IPS DF 6.9 (cell line): ENCODE measurements around the gene TMF1.

Experiments
- DNase-seq: peaks from one replicate; pipeline ENCODE4 v3.0.0-alpha.2; 2013; ENCODE audit warnings: low read depth, low spot score
- H3K27ac ChIP-seq: one replicate; pipeline ENCODE4 v1.5.1; 2013; ENCODE audit warnings: low read length, control low read depth
- H3K27me3 ChIP-seq: 2 replicates; pipeline ENCODE4 v1.6.1; 2013; ENCODE audit warnings: mild to moderate bottlenecking, low read length; ENCODE audit not compliant: control insufficient read depth, insufficient read depth
- H3K36me3 ChIP-seq: 2 replicates; pipeline ENCODE4 v1.6.1; 2013; ENCODE audit warnings: low read length; ENCODE audit not compliant: control insufficient read depth, insufficient read depth
- H3K4me1 ChIP-seq: 2 replicates; pipeline ENCODE4 v1.6.1; 2013; ENCODE audit warnings: low read length; ENCODE audit not compliant: control insufficient read depth, insufficient read depth
- H3K4me3 ChIP-seq: 2 replicates; pipeline ENCODE4 v1.5.1; 2013; ENCODE audit warnings: mild to moderate bottlenecking, low read length
- H3K9me3 ChIP-seq: 2 replicates; pipeline ENCODE4 v1.6.1; 2013; ENCODE audit warnings: low read length, inconsistent platforms; ENCODE audit not compliant: control insufficient read depth, insufficient read depth
- WGBS: extraction: QIAGEN DNeasy Blood & Tissue Kit; methylation state at CpG from one replicate; pipeline ENCODE4 v1.1.7; 2013; ENCODE audit warnings: mixed read lengths, missing lambda C conversion rate; ENCODE audit not compliant: insufficient read length, insufficient coverage; 5-methylcytosine and 5-hydroxymethylcytosine counted together

TMF1 gene

DNA sequence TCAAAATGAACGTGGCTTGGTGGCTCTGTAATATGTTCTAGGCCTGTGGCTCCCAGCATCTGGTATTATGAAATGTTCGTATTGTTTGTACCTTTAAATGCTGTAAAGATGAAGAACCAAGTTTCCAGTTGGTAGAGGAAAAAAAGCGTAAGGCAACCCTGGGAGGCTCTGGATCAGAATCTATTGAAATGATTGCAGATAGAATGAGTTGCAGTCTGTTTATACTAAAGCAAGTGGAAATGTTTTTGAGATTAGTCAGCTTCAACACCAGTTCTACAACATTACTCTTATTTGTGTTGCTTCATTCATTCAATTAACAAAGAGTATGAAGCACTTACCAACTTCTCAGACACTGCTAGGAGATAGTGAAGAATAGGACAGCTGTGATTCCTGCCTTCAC lies 37.9 kb upstream of the TMF1 start:
- Histone ChIP-seq H3K36me3 (no peaks in the 10 kb centered on the region), H3K9me3 (no peaks in the 10 kb centered on the region), H3K27me3 (no peaks in the 10 kb centered on the region), H3K4me3 (no peak overlapping the region), H3K27ac (no peak overlapping the region), H3K4me1 (0 out of 2 replicates have a peak, but pooled peaks cover 3% of the 10 kb centered on the region)
- no peak for DNase-seq
- WGBS, result no CpG with 5 or more reads among the region's 3 CpGs

DNA sequence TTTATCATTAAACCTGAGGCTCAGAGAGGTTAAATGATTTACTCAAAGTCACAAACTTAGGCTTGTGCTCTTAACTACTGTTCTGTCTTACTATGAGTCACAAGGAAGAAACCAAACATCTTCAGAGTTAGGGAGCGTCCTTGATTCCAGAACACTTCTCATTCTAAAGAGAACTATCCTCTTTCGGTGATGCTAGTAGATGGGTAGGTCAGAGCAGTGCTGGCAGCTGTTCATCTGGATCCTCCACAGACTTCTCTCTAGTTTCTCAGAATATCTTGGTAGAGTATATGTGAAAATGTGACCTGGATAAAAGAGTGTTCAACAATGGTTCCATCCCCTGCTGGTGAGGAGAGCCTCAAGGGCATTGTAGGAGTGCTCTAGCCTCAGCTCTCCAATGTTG lies 35.9 kb upstream of the TMF1 start:
- Histone ChIP-seq H3K4me3 (no peak overlapping the region), H3K9me3 (no peaks in the 10 kb centered on the region), H3K27ac (no peak overlapping the region), H3K27me3 (no peaks in the 10 kb centered on the region), H3K36me3 (no peaks in the 10 kb centered on the region), H3K4me1 (0 out of 2 replicates have a peak, but pooled peaks cover 2% of the 10 kb centered on the region)
- no CpG with 5 or more reads among the region's 2 CpGs for WGBS
- DNase-seq, result no peak

DNA sequence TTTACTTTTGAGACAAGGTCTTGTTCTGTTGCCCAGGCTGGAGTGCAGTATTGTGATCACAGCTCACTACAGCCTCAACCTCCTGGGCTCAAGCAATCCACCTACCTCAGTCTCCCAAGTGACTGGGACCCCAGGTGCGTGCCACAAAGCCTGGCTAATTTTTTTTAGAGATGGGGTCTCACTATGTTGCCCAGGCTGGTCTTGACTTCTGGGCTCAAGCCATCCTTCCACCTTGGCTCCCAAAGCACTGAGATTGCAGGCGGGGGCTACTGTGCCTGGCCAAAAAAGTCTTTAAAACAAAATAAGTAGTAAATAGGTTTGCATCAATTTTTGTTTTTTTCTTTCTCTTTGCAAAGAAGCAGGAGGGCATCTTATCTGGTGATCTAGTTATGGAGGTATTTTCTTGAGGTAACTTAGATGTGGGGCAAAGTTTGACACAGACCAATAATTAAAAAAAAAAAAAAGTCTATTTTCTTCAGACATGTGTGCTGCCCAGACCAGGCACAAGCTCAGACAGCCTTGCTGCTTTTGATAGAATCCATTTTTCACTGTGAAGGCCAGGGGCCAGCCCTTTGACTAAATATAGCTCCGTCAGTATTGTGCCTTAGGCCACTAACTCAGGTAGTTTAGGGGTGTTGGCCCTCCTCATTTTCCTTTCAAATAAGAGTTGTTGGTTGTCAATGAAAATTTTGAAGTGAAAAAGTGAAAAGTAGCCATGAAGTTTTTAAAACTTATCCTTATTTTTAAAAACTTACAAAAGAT lies 35.1 kb upstream of the TMF1 start:
- H3K36me3 ChIP-seq, result no peaks in the 10 kb centered on the region
- no CpG with 5 or more reads among the region's 3 CpGs for WGBS
- H3K4me1 ChIP-seq, result 0 out of 2 replicates have a peak, but pooled peaks cover 2% of the 10 kb centered on the region
- H3K9me3 ChIP-seq, result no peaks in the 10 kb centered on the region
- H3K27ac ChIP-seq, result no peak overlapping the region
- H3K27me3 ChIP-seq, result no peaks in the 10 kb centered on the region
- no peak overlapping the region for H3K4me3 ChIP-seq
- no peak for DNase-seq

DNA sequence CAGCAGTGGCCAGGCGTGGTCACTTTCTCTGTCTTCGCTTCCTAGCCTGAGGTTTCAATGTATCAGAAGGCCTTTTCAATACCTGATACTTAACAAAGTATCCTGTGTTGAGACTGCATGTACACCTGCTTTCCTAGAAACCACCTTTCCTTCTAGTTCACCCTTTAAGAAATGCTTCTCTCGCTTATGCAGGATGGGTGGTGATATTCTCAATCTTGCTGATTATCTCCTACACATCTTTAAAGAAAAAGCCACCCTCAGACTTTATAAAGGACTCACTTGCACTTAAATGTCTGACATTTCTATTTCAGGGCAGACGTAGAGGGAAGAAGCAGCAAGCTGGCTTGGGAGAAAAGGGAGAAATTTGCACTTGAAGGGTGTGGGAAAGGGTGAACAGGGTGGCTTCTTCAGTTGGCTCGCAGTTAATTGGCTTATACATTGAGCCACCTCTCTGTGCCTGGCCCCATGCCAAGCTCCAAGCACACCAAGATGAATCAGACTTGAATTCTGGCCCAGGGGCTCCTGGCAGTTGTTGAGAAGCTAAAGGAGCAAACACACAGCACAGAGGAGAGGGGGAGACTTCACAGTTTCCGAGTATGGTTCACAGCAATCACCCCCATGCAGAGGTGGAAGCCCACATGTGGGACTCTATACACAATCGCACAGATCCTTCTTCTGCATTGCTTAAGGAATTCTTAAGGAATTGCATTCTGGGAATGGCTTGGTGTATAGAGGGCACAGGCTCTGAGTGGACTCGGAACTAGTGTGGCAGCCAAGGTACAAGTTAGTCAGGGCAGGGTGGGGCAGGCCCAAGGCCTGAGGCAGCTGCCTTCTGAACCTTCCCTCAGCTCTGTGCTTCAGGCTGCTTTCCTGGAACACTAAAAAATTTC lies 33.9 kb upstream of the TMF1 start:
- Histone ChIP-seq H3K27ac (no peak overlapping the region), H3K36me3 (no peaks in the 10 kb centered on the region), H3K4me3 (peak overlapping the region; percentile 78; the same call in 1 of the 2 replicates), H3K27me3 (no peaks in the 10 kb centered on the region), H3K4me1 (0 out of 2 replicates have a peak, but pooled peaks cover 2% of the 10 kb centered on the region), H3K9me3 (no peaks in the 10 kb centered on the region)
- no CpG with 5 or more reads among the region's 8 CpGs for WGBS
- no peak for DNase-seq

DNA sequence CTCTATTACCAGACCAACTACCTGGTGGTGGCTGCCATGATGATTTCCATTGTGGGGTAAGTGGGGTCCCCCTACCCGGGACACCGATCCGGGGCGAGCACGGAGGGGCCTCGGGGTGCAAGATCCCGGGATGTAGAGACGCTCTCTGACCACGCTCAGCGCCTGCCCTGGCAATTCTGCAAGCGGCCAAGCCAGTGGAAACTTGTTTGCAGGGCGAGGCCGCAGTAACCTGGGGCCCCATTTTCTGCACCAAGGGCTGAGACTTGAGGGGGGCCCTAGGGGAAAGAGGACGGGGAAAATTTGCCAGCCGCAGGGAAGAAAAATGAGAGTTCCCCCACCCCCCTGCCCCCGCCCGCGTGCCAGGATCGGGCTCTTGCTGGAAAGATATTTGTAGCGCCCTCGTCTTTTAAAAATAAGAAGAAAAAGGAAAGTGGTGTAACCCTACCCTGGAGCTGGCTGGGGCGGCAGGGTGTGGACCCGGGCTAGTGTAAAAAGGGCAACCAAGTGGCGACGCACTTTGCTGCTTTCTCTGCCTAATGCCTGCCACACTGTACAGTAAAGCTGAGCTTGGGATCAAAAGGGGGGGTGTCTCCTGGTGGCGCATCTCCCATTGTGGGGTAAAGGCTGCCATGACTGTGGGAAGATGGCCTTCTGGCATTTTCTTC lies 33.2 kb upstream of the TMF1 start:
- Histone ChIP-seq H3K4me1 (0 out of 2 replicates have a peak, but pooled peaks cover 2% of the 10 kb centered on the region), H3K27ac (no peak overlapping the region)

DNA sequence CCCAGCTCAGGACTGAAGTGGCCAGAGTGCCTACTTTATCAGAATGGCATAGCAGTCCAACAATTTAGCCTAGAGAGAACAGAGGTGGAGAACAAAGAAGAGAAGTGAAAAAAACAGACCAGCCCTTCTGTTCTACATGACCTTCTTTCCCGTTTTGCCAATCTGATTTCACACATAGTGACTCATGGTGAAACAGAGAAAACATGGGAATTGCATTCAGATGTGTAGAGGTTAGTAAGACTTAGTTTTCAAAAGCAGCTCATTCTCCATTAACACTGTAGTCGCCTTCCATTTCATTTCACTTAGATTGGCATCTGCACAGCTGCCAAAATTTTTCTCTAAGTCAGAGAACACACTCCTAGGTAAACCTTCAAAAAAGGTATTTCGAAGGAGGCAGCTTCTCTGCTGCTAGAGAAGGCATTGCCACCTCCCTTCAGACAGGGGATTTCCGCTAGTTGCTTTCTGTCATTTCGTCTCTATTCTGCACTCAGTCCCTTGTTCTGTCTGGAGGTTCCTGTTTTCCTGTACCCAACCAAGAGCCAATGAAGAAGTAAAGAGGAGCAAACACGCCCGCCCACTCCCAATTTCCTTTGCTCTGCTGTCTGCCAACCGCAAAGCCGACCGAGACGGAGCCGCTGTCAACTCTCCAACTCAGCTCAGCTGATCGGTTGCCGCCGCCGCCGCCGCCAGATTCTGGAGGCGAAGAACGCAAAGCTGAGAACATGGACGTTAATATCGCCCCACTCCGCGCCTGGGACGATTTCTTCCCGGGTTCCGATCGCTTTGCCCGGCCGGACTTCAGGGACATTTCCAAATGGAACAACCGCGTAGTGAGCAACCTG lies 32.4 kb upstream of the TMF1 start, which contains the start of gene ARL6IP5:
Gene ARL6IP5 (plus strand): TSS at position 612 of the 842 bp plus-strand sequence. CDS start 111 bp downstream, at position 723.
- WGBS, result no CpG with 5 or more reads among the region's 32 CpGs

More for the DNA sequence above, 33.2 kb upstream of the TMF1 start:
- DNase-seq, result no peak
- Histone ChIP-seq H3K27me3 (no peaks in the 10 kb centered on the region), H3K36me3 (no peaks in the 10 kb centered on the region), H3K4me3 (peak overlapping the region; percentile 78), H3K9me3 (no peaks in the 10 kb centered on the region)
- WGBS, result no CpG with 5 or more reads among the region's 26 CpGs

DNA sequence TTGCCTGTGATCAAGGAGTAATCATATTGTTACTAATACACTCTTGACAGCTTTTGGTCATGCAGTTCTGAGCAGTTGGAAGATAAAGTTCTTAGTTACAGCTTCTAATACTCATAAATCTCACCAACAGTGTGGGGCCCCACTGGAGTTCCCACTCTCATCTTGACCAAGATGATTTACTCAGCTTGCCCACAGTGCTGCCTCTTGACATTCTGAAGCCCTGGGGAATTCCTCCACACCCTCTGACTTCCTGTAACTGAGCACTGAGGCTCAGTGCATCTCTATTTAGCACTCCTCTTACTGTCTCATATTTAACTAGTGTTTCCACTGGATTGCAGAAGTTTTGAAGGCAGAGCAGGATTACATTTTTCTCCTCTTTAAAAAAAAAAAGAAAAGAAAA lies 30.7 kb upstream of the TMF1 start:
- no peak overlapping the region for H3K4me3 ChIP-seq
- no peaks in the 10 kb centered on the region for H3K36me3 ChIP-seq
- peaks cover 2% of the 10 kb centered on the region; the same call in 1 of the 2 replicates for H3K4me1 ChIP-seq
- no peaks in the 10 kb centered on the region for H3K9me3 ChIP-seq
- H3K27ac ChIP-seq, result no peak overlapping the region
- no peak for DNase-seq
- no peaks in the 10 kb centered on the region for H3K27me3 ChIP-seq

More for the DNA sequence above, 32.4 kb upstream of the TMF1 start, which contains the start of gene ARL6IP5:
- no peaks in the 10 kb centered on the region for H3K36me3 ChIP-seq
- peak; percentile 67 for DNase-seq
- no peak within 1 kb of the TSS for H3K27ac ChIP-seq
- H3K9me3 ChIP-seq, result no peaks in the 10 kb centered on the region
- 0 out of 2 replicates have a peak, but pooled peaks cover 2% of the 10 kb centered on the region for H3K4me1 ChIP-seq
- peak within 1 kb of the TSS; percentile 78 for H3K4me3 ChIP-seq
- no peaks in the 10 kb centered on the region for H3K27me3 ChIP-seq

DNA sequence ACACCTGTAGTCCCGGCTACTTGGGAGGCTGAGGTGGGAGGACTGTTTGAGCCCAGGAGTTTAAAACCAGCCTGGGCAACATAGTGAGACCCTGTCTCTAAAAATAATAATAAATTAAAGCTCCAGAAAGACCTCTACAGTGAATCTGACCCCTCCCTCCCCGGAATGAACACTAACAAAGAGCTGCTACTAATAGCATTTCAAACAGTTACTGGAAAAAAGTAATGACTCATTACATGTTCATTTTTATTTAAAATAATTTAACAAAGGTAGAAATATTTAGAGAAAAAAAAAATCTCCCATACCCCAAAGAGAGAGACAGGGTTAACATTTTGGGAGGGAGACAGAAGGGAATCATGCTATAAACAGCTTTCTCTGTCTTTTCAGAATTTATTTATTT lies 30.2 kb upstream of the TMF1 start:
- Histone ChIP-seq H3K4me3 (no peak overlapping the region), H3K27me3 (no peaks in the 10 kb centered on the region), H3K36me3 (no peaks in the 10 kb centered on the region), H3K4me1 (peaks cover 2% of the 10 kb centered on the region; the same call in 1 of the 2 replicates), H3K9me3 (no peaks in the 10 kb centered on the region), H3K27ac (no peak overlapping the region)
- no peak for DNase-seq
- no CpG with 5 or more reads among the region's 2 CpGs for WGBS

DNA sequence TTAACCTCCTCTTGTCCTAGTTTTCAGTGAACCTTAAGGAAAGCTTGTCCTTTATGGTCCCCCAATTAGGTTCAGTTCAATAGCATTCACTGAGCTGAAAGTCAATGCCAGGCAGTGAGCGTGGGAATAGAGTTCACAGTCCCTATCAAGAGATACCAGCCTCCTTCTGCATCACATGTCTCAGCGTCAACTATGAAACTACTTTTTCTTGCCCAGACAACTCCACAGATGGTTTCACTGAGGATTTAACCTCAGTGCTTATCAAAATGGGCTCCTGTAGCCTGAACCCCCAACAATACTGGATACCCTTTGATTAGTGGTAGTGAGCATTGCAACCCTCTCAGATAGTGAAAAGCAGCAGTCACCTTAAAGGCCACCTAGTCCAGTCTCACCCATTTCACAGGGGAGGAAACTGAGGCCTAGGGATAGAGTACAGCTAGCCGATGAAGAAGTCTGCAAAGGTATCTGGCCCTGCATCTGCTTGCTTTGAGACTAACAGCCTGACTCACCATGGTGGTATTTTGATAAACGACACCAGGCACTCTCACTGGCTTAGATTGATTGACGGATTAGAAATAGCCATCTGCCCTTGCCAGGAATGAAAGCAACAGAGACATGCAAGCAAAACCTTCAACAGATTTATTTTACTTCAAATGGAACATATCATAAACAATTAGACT lies 29.6 kb upstream of the TMF1 start:
- DNase-seq, result no peak
- H3K27me3 ChIP-seq, result no peaks in the 10 kb centered on the region
- peaks cover 2% of the 10 kb centered on the region; the same call in 1 of the 2 replicates for H3K4me1 ChIP-seq
- WGBS, result no CpG with 5 or more reads among the region's 5 CpGs
- no peaks in the 10 kb centered on the region for H3K36me3 ChIP-seq
- no peak overlapping the region for H3K27ac ChIP-seq
- no peak overlapping the region for H3K4me3 ChIP-seq
- H3K9me3 ChIP-seq, result no peaks in the 10 kb centered on the region
